ENCODE measurements around the gene ZNF217.
"Not testable (repeated sequence)": the region's sequence is repeated elsewhere in the genome, so short reads cannot be mapped to it uniquely, and the experiment has no call there.

- TF ChIP-seq YY1 (IDR thresholded peaks at IDR 0.05; ENCODE audit: insufficient read depth, insufficient read length); SUZ12 (IDR thresholded peaks at IDR 0.05; ENCODE audit: extremely low read depth, insufficient read depth, insufficient read length): not testable (repeated sequence)
These were observed 33.4 kb upstream of the ZNF217 start for GRCh38 chr20:53627001-53627400.

Data from NT2/D1 (cell line).